UCSD-AML1 (cell line): ENCODE results near the gene NIT1.
"Not testable (repeated sequence)": the region's sequence is repeated elsewhere in the genome, so short reads cannot be mapped to it uniquely, and the experiment has no call there.

Experiments
- DNase-seq: peaks from one replicate; lab custom pipeline; 2025; ENCODE audit not compliant: unreplicated experiment; lab: John Stamatoyannopoulos, UW

Gene NIT1

DNA sequence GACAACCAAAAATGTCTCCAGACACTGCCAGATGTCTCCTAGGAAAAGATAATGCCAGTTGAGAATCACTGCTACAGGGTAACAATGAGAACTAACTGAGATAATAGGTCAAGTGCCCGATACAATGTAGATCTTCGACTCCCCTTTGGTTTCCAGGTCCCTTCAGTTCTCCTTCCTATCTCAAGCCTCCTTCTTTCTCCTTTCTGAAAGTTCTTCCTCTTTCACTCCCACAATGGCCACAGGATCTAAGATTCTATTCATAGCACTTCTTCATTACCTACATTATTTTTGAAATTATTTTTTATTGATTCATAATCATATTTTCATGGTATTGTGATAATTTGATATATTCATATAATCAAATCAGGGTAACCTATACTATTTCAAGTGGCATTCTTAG lies 6.4 kb upstream of the NIT1 start:
- DNase-seq: no peak

DNA sequence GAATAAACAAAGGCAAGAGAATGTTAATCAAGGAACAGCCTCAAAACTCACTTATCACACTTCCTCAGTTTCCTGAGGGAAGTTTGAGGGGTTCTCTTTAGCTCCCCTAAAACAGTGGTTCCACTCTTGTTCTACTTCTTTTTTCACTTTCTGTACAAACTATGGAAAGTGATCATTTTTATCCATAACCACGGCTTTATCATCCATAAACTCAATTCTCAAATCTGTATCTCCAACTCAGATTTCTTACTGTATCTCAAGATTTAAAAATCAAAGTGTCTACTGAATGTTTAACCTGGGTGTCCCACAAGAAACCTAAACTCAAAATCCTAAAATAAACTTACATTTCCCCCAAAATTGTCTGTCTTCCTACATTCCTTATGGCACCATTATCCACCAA lies 4.0 kb upstream of the NIT1 start:
- DNase-seq: no peak

DNA sequence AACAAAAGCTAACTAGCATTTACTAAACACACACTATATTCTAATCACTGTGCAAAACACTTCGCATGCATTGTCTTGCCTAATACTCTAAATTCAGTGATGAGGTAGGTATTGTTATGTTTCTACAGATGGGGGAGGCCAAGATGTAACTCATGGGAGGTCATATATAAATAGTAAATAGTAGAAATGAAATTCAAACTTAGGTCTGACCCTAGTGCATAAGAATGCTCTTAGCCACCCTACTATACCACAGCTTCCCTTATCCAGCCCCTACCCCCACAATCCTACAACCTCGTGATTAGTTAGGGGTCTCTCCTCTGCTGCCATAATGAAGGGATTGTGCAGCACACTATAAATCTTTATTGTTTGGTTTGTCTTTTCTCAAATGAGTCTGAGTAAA lies 3.3 kb upstream of the NIT1 start:
- no peak for DNase-seq

DNA sequence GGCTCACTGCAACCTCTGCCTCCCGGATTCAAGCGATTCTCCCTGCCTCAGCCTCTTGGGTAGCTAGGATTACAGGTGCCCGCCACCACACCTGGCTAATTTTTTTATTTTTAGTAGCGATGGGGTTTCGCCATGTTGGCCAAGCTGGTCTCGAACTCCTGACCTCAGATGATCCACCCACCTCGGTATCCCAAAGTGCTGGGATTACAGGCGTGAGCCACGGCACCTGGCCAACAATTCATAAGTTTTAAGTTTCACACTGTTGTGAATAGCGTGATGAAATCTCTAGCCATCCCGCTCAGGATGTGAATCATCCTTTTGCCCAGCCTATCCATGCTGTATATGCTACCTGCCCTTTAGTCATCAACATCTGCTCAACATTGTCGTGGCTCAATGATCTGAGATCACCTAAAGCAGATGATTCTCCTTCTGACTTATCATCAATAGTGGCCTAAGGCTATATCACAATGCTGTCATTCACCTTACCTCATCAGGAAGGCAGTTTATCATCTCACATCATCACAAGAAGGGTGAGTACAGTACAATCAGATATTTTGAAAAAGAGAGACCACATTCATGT lies 2.7 kb upstream of the NIT1 start:
- DNase-seq: no peak

DNA sequence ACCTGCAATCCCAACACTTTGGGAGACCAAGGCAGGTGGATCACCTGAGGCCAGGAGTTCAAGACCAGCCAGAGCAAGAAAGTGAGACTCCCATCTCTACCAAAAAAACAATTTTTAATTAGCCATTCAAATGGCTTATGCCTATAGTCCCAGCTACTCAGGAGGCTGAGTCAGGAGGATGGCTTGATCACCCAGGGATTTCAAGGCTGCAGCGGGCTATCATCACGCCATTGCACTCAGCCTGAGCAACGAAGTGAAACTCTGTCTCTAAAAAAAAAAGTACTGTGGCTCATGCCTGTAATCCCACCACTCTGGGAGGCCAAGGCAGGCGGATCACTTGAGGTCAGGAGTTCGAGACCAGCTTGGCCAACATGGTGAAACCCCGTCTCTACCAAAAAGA lies 1.9 kb upstream of the NIT1 start:
- DNase-seq: not testable (repeated sequence)

DNA sequence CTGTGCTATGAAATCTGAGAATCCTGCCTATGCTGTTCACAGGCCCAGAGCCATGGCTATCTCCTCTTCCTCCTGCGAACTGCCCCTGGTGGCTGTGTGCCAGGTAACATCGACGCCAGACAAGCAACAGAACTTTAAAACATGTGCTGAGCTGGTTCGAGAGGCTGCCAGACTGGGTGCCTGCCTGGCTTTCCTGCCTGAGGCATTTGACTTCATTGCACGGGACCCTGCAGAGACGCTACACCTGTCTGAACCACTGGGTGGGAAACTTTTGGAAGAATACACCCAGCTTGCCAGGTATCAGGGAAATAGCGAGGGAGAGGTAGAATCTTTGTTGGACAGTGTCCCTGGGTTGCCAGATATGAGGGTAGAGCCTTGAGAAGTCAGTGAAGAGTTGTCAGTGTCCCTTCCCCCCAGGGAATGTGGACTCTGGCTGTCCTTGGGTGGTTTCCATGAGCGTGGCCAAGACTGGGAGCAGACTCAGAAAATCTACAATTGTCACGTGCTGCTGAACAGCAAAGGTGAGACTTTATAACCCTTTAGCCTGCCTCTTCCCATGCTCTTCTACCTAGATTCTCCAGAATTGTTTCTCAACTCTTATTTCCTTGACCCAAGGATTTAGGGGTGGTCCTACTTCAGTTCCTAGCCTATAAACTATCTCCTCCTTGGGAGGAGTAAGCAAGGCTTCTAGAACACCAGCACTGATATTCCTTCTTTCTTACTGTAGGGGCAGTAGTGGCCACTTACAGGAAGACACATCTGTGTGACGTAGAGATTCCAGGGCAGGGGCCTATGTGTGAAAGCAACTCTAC lies 1.4 kb downstream of the NIT1 start:
- DNase-seq: peak; percentile 36

DNA sequence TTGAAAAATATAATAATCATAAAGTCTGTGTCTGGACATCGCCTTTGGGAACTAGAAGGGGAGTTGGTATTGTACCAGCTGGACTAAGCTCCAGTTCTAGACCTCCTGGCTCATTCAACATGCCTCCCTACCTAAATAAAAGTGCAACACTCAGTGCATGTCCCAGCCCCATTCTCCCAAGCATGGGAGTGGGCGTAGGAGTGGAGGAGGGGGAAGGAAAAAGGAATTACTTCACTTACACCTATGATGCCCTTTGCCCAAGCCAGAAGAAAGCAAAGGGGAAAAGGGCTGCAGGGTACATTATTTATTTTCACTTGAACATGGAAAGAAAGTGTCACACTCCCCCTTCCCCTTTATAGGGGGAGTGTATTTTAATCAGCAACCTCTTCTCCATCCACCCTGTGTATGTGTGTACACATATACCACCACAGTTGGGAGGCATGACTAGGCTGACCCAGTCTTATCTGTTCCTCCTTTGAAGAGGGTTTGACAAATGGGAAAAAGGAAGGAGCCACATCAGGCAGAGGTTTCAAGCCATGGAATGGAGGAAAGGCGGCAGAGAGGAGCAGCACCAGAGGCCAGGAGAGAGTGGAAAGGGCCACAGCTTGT lies 3.2 kb downstream of the NIT1 start:
- DNase-seq: no peak

DNA sequence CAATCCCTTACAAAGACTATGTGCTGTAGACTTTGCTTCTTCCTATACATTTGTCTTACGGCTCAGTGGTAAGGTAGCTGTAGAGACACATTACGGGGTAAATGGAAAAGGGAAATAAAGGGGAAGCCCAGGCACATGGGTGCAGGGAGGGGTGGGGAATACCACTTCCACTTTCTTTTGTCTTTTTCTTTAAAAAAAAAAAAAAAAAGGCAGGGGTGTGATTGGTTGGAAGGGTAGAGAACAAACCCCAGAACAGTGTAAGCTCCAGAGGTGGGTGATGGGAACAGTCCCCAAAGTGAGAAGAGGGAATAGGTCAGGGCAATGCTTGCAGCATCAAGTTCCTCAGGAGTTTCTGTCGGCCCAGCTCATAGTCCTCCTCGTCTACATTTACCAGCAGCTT lies 3.9 kb downstream of the NIT1 start:
- DNase-seq: no peak

DNA sequence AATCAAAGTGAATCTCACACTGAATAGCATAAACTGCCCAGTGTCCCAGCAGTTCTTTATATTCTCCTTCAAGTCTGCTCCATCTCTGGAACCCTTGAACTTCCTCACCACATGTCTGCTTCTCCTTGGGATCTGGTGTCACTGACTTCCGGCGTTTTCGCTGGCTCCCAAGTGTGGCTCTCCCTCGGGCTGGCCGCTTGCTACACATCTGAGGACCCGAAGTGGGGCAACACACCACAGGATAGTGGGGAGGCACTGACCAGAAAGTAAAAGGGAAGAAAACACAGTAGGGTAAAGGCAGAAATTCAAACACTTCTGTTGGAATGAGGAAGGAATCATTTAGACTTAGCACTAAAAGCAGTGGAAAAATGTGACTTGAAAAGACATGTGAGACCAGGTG lies 5.1 kb downstream of the NIT1 start:
- DNase-seq: no peak

DNA sequence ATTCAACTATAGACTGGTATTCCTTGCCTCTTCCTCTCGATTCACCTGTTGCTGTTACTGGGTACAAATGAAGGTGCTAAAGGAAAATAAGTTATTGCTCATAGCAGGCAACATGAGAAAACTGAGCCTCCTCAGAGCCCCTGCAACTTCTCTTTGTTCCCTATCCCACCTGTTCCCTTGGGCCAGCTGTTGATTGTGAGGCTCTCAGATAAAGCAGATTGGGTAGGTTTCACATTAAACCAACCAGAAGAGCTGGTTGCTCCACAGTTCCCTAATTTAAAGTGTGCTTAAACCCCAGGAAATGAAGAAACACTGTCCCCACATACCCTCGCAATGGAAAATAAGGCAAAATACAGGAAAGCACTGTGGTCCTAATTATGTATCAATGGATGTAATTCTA lies 9.7 kb downstream of the NIT1 start:
- no peak for DNase-seq

DNA sequence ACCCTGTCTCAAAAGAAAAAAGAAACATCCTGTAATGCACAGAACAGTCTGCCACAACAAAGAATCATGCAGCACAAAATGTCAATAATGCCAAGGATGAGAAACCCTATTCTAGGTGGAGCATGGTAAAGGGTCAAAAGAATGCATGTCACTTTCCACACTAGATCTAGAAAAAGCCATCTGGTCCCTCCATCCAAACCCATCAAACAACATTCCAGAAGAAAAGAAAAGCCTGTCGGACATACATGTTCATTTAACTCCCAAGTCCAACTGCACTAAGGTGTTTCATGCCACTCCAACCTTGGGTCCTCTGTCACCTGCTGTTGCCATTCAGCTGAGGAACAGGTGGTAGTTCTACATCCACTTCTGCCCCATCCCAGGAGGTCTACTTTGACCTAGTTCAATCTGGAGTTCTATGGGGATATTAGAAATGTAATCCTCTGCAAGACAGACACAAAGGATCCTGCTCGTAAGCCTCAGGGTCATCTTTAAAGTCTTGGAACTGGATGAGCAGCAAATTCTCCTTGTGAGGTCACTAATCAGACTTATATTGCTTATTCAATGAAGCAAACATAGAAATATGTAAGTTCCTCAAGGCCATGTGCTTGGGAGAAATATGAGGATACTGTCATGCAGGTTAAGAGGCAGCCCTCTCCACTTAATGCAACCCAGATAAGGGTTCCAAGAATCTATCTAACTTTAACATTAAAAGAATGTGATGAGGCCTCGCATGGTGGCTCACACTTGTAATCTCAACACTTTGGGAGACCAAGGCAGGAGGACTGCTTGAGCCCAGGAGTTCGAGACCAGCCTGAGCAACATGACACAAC lies 10.9 kb downstream of the NIT1 start:
- no peak for DNase-seq

DNA sequence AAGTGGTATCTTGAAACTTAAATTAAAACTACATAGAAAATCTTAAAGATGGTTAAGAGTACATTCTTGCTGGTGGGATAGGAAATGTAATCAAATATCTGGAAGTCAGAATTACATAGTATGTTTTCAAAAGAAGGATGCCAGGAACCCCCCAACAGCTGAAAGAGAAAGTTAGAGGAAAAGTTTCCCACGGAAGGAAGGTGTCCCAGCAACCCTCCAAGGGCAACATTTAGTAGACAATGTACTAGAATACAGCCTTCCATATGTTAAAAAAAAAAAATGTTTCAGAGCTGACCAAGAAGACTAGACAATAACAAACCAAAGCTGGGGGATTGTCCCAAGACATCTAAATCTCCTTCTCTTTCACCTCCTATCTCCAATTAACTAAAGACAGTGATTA lies 12.4 kb downstream of the NIT1 start:
- no peak for DNase-seq

DNA sequence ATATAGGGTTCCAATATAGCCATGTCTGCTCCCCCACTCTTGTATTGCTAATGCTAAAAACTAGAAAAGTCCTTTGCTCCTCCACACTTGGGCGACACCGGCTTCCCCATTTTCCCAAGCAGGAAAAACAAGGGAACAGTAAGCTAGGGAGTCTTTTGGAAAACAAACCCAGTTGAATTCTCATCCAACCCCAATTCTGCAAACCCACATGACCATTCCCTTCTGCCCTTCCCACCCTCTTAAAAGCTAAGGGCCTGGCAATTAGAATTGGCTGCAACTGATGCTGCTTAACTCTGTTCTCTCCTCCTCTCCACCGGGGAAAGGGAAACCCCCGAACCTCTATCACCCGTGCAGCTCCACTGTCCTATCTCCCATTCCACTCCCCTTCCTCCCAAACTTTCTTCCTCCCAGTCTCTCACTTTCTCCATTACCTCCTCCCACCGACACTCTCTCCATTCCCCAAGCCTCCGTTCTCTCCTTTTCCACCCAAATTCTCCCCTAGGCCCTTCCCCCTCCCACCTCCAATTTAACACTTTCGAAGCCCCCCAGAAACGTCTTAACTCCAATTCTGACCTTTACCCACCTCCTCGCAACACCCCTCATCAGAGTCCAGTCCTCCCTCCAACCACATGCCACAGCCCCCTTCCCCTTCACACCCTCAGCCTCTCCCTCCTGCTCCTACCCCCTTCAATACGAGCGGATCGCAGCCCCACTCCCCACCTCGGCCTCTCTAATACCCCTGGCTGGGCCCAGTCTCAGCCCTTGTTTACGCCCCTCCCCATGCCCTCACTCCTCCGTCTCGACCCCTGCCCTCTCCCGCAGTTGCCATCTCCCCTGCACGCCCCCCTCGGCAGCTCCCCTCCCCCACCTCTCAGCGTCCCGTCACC lies 13.9 kb downstream of the NIT1 start:
- DNase-seq: no peak

DNA sequence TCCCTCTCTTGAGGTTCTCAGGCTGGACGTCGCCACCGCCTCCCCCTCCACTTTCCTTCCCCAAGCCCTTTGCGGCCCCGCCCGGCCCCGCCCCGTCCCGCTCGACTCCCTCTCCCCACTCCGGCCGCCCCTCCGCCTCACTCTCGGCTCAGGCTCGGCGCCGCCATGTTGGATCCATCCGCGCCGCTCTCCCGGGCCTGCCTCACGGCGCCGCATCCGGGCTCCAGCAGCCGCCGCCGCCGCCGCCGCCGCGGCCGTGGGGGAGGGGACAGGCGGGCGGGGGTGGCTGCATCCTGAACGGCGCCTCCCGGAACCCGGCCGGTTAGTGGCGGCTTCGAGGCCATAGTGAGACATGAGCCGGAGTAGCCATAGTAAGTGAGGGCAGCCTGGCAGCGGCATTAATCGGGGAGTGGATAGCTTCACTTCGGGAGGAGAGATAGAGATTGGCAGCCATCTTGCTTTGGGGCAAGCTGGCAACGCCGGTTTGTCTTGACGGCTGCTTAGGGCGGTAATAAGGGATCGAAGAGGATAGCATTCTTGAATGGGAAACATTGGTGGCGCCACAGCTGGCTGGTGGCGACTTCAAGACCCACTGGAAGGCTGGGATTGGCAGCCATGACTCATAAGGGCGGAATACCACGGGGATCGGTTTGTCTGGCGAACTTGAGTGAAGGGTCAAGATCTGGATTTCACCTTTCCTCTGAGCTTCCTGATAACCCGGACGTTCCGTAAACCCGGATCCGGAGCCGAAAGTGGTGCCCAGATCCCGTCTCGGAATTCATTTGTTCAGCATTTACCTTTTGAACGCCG lies 14.7 kb downstream of the NIT1 start, which contains the start of gene DEDD:
Gene DEDD, minus strand, starts transcription at position 258 of the 810 bp plus-strand sequence. CDS start 8,205 bp downstream, outside the sequence.
- peak; percentile 93 for DNase-seq

DNA sequence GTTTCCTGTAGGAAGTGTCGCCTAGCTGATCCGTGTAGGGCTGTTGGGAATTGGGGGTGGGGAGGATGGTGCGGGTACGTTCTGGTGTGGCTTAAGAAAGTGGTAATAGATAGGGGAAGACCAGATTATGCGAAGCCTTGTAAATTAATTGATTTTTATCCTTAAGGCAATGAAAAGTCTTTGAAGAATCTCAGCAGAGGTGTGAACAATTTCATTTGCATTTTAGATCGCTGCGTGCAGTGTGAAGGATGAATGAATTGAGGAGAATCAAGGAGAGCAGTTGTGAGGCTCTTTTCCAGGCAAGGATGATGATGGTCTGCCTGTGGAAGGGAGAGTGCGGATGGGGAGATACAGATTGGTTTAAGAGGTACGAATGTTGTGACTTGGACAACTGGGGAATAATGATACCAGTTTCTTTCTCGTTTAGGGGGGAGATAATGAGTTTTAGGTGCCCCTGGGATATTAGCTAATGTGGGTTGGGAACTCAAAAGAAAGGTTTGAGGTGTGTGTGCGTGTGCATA lies 15.4 kb downstream of the NIT1 start:
- no peak for DNase-seq

DNA sequence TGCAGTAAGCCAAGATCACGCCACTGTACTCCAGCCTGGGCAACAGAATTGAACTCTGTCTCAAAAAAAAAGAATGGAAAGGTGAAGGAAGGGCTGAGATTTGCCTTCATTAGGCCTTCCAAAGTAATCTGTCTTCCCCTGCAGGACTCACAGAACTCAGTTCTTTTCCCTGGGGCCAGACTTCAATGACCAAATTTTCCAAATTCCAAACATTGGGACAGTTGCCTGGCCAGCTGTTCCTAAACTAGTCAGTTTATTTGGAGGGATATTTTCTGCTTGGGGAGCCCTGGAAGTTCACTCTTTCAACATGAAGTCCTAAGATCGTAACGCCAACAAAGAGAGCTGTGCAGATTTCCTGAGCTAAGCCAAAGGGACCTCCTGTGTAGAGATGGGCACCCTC lies 20.0 kb downstream of the NIT1 start:
- DNase-seq: no peak

DNA sequence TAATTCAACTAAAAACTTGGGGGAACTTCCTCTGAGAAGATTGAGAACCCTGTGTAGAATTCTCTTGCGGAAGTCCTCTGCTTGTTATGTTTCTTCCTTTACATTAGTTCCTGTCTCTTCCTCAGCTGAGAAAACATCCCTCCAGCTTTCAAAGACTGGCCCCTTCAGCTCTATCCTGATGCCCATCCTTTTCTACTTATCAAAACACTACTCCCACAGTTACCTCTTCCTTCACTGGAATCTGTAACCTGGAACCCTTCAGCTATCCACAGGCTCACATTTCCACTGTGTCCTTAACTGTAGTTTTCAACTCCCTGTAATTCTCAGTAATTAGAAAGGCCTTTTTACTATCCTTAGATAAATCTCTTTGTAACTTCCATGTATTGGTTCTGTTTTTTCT lies 20.5 kb downstream of the NIT1 start:
- no peak for DNase-seq

DNA sequence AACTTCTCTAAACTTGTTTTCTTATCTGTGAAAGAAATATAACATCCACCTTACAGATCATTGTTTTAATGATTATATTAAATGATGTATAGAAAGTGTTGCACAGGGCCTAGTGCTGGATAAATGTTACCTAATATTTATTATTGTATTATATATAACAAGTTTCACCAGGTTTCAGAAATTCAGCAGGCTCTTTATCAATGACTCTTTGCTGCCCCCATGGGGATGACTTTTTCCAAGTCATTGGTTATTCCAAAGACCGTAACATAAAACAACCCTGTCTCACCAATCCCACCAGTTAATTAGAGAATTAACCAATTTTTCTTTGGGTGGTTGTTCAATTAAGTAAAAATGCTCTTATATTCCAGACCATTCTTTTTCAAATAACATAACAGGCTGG lies 21.9 kb downstream of the NIT1 start:
- DNase-seq: no peak

DNA sequence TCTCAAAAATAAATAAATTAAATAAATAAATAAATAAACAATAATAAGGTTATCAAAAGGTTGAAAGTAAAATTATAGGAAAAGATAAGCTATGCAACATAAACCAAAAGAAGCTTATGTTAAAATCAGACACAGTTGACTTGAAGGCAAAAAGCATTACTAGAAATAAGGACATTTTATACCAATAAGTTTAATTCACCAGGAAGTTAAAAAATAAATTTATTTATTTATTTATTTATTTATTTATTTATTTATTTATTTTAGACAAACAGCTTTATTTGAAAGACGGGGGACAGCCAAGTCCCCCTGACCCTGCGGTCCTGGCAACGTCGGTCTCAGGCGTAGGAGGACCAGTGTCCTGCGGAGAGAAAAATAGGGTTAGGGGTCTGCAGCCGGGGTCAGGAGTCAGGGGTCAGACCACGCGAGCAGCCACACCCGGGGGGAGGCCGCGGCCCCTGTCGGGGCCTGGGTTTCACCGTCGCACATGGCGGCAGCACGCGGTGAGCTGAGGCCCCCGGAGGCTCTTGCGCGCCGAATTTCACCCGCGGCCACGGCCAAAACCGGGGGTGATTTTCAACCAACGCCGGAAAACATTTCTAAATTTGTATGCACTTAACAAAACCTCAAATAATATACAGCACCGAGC lies 23.0 kb downstream of the NIT1 start:
- no peak for DNase-seq
